H1 (cell line): ENCODE measurements around the gene EPHB1. TPM values are rescaled to one million over a fixed set of nuclear protein-coding genes. Genes with fewer than 3 reads are reported as not detected.
A peak's percentile ranks its signal among the peaks of the same experiment; 100 is the strongest.

Source experiments
- CTCF ChIA-PET: fragments of 300-600 bp; sonication (Branson Sonifier 250); formaldehyde crosslinking; loops from one replicate; lab custom pipeline; 2021; ENCODE audit not compliant: partially characterized antibody; lab: Charles Lee
- POLR2A ChIA-PET: fragments of 300-600 bp; sonication (Branson Sonifier 250); formaldehyde crosslinking; loops from one replicate; lab custom pipeline; 2021; ENCODE audit warnings: inconsistent platforms; ENCODE audit not compliant: partially characterized antibody; lab: Charles Lee
- DNase-seq, 2 experiments: peaks; one replicate each; pipeline versions ENCODE4 v3.0.0 to v3.0.0-alpha.2; 2010 to 2022; ENCODE audit warnings: low spot score in 2 of 2, low read depth in 1 of 2, mixed read lengths in 1 of 2
- FAIRE-seq: peaks from 2 replicates; lab custom pipeline; 2011; peaks lifted over from hg19 to GRCh38; lab: Jason Lieb, UNC
- H2AFZ ChIP-seq: 2 replicates; pipeline ENCODE4 v1.8.1; 2012; ENCODE audit warnings: low read length, inconsistent platforms
- H2AK5ac ChIP-seq: 2 replicates; pipeline ENCODE4 v1.6.1; 2013; ENCODE audit warnings: low read depth, low read length
- H2BK120ac ChIP-seq: replicated peaks from 2 replicates; pipeline ENCODE3; 2013; ENCODE audit warnings: low read depth, low read length, inconsistent platforms
- H2BK12ac ChIP-seq: 2 replicates; pipeline ENCODE4 v1.6.1; 2013; ENCODE audit warnings: low read depth, low read length
- H2BK15ac ChIP-seq: 2 replicates; pipeline ENCODE4 v1.6.1; 2013; ENCODE audit warnings: low read length
- H2BK20ac ChIP-seq: 2 replicates; pipeline ENCODE4 v1.6.1; 2013; ENCODE audit warnings: low read length
- H2BK5ac ChIP-seq: 2 replicates; pipeline ENCODE4 v1.6.1; 2013; ENCODE audit warnings: low read depth, low read length
- H3K14ac ChIP-seq: 2 replicates; pipeline ENCODE4 v1.6.1; 2013; ENCODE audit warnings: inconsistent platforms; ENCODE audit not compliant: insufficient read length
- H3K18ac ChIP-seq: 2 replicates; pipeline ENCODE4 v1.6.1; 2013; ENCODE audit warnings: low read length; ENCODE audit errors: extremely low read depth
- H3K23ac ChIP-seq: 2 replicates; pipeline ENCODE4 v1.6.1; 2013; ENCODE audit warnings: inconsistent platforms; ENCODE audit not compliant: insufficient read length
- H3K23me2 ChIP-seq: 2 replicates; pipeline ENCODE4 v1.6.1; 2013; ENCODE audit warnings: low read depth, low read length
- H3K27ac ChIP-seq: 2 replicates; pipeline ENCODE4 v1.6.1; 2011; ENCODE audit warnings: low read depth, low read length, inconsistent platforms
- H3K27me3 ChIP-seq, 4 experiments: replicated peaks in 1 of 4; 1 replicate in 1 of 4; 2 replicates in 3 of 4; pipeline versions ENCODE4 v1.6.1 to v1.8.1; 2011 to 2013; ENCODE audit warnings: low read length in 3 of 4, mild to moderate bottlenecking in 3 of 4, inconsistent platforms in 2 of 4, mixed read lengths in 2 of 4, moderate library complexity in 1 of 4; ENCODE audit not compliant: control insufficient read depth in 3 of 4, insufficient read depth in 3 of 4; ENCODE audit errors: extremely low read depth in 1 of 4
- H3K36me3 ChIP-seq, 4 experiments: 2 replicates each; pipeline versions ENCODE4 v1.6.1 to v1.8.1; 2011 to 2013; ENCODE audit warnings: mild to moderate bottlenecking in 4 of 4, low read length in 3 of 4, moderate library complexity in 2 of 4, control low read depth in 1 of 4, inconsistent platforms in 1 of 4; ENCODE audit not compliant: insufficient read depth in 4 of 4, control insufficient read depth in 2 of 4
- H3K4ac ChIP-seq: replicated peaks from 2 replicates; pipeline ENCODE3; 2013; ENCODE audit warnings: low read length, low read depth, mixed read lengths, inconsistent platforms; ENCODE audit not compliant: insufficient read length
- H3K4me1 ChIP-seq, 4 experiments: replicated peaks in 1 of 4; 1 replicate in 1 of 4; 2 replicates in 3 of 4; pipeline versions ENCODE4 v1.6.1 to v1.8.1; 2011 to 2013; ENCODE audit warnings: low read length in 3 of 4, inconsistent platforms in 2 of 4, mixed read lengths in 1 of 4; ENCODE audit not compliant: insufficient read depth in 4 of 4, control insufficient read depth in 3 of 4
- H3K4me2 ChIP-seq, 2 experiments: 2 replicates each; pipeline versions ENCODE4 v1.6.1 to v1.8.1; 2011 to 2013; ENCODE audit warnings: low read depth in 2 of 2, low read length in 2 of 2, control low read depth in 1 of 2, inconsistent platforms in 1 of 2, mild to moderate bottlenecking in 1 of 2; ENCODE audit not compliant: insufficient read depth in 1 of 2
- H3K4me3 ChIP-seq, 4 experiments: fragments of 200-600, 300-600 bp in 1 of 4; sonication (generic), shearing (Covaris generic), sonication (Bioruptor Twin) in 1 of 4; 2 replicates each; pipeline versions ENCODE4 v1.5.1 to v1.8.1; 2011 to 2016; ENCODE audit warnings: low read length in 4 of 4, low read depth in 3 of 4, control low read depth in 2 of 4, inconsistent platforms in 2 of 4, mild to moderate bottlenecking in 2 of 4, mixed read lengths in 1 of 4, moderate library complexity in 1 of 4; ENCODE audit not compliant: insufficient read depth in 2 of 4; ENCODE audit errors: extremely low read depth in 1 of 4
- H3K56ac ChIP-seq: replicated peaks from 2 replicates; pipeline ENCODE3; 2013; ENCODE audit warnings: low read depth, mild to moderate bottlenecking, mixed read lengths, low read length, inconsistent platforms; ENCODE audit not compliant: insufficient read length
- H3K79me1 ChIP-seq: 2 replicates; pipeline ENCODE4 v1.6.1; 2013; ENCODE audit warnings: low read depth, low read length, control low read depth
- H3K79me2 ChIP-seq, 2 experiments: 2 replicates each; pipeline versions ENCODE4 v1.6.1 to v1.8.1; 2012 to 2013; ENCODE audit warnings: low read length in 2 of 2, mild to moderate bottlenecking in 2 of 2, inconsistent platforms in 1 of 2; ENCODE audit not compliant: insufficient read depth in 2 of 2, control insufficient read depth in 1 of 2
- H3K9ac ChIP-seq, 4 experiments: replicated peaks in 1 of 4; 1 replicate in 1 of 4; 2 replicates in 3 of 4; pipeline versions ENCODE4 v1.6.1 to v1.8.1; 2011 to 2013; ENCODE audit warnings: low read depth in 3 of 4, low read length in 3 of 4, control low read depth in 2 of 4, mild to moderate bottlenecking in 2 of 4, moderate library complexity in 2 of 4, inconsistent platforms in 1 of 4; ENCODE audit errors: extremely low read depth in 1 of 4
- H3K9me3 ChIP-seq, 2 experiments: 2 replicates each; pipeline versions ENCODE4 v1.6.1 to v1.8.1; 2012 to 2013; ENCODE audit warnings: mild to moderate bottlenecking in 2 of 2, moderate library complexity in 2 of 2, control low read depth in 1 of 2, inconsistent platforms in 1 of 2, low read depth in 1 of 2, low read length in 1 of 2, mixed read lengths in 1 of 2; ENCODE audit not compliant: insufficient read depth in 2 of 2
- H4K20me1 ChIP-seq, 2 experiments: replicated peaks in 1 of 2; 2 replicates each; pipeline versions ENCODE3 to v1.8.1; 2011 to 2013; ENCODE audit warnings: inconsistent platforms in 2 of 2, low read length in 2 of 2, mild to moderate bottlenecking in 1 of 2; ENCODE audit not compliant: insufficient read depth in 2 of 2, control insufficient read depth in 1 of 2
- H4K5ac ChIP-seq: 2 replicates; pipeline ENCODE4 v1.6.1; 2013; ENCODE audit warnings: low read length, low read depth, mixed read lengths, inconsistent platforms; ENCODE audit not compliant: insufficient read length
- H4K8ac ChIP-seq: 2 replicates; pipeline ENCODE4 v1.8.0; 2013; ENCODE audit warnings: mild to moderate bottlenecking, moderate library complexity, low read length, inconsistent platforms; ENCODE audit not compliant: insufficient read depth; ENCODE audit errors: extremely low read depth
- H4K91ac ChIP-seq: replicated peaks from 2 replicates; pipeline ENCODE3; 2013; ENCODE audit warnings: low read length, mixed read lengths, inconsistent platforms; ENCODE audit not compliant: insufficient read length
- BCL11A ChIP-seq, 2 experiments: IDR thresholded peaks; one replicate each; pipeline ENCODE4 v1.6.1; 2011; ENCODE audit warnings: low read depth in 2 of 2, low read length in 2 of 2, mild to moderate bottlenecking in 2 of 2
- CBX5 ChIP-seq: fragments of 300-800, 300-1000 bp; sonication (generic); IDR thresholded peaks from 2 replicates; pipeline ENCODE4 v1.7.1; 2016; ENCODE audit warnings: antibody characterized with exemption, low read length, low read depth
- CBX8 ChIP-seq: fragments of 300-800, 300-1000 bp; sonication (generic); IDR thresholded peaks from 2 replicates; pipeline ENCODE4 v1.7.1; 2016; ENCODE audit warnings: low read depth, low read length, borderline replicate concordance
- CEBPB ChIP-seq: IDR thresholded peaks from 2 replicates; pipeline ENCODE4 v1.6.1; 2012; ENCODE audit warnings: low read depth, low read length
- CREB1 ChIP-seq: IDR thresholded peaks from 2 replicates; pipeline ENCODE4 v1.6.1; 2012; ENCODE audit warnings: inconsistent platforms
- KDM1A ChIP-seq: fragments of 200-600, 300-600 bp; sonication (generic); IDR thresholded peaks from 2 replicates; pipeline ENCODE4 v1.7.1; 2016; ENCODE audit warnings: mild to moderate bottlenecking, low read length, borderline replicate concordance
- RAD21 ChIP-seq, 2 experiments: IDR thresholded peaks in 1 of 2; conservative IDR thresholded peaks in 1 of 2; 2 replicates each; pipeline ENCODE4 v1.6.1; 2011; ENCODE audit warnings: low read depth in 2 of 2, low read length in 2 of 2, improper control_type of control experiment in 1 of 2, inconsistent platforms in 1 of 2, mild to moderate bottlenecking in 1 of 2, moderate library complexity in 1 of 2
- SIX5 ChIP-seq: IDR thresholded peaks from 2 replicates; pipeline ENCODE4 v1.6.1; 2011; ENCODE audit warnings: mild to moderate bottlenecking, low read depth, low read length
- SP4 ChIP-seq: IDR thresholded peaks from 2 replicates; pipeline ENCODE4 v1.6.1; 2012; ENCODE audit warnings: low read length, inconsistent platforms
- WGBS, 2 experiments: shearing (Covaris generic) in 1 of 2; methylation state at CpG; one replicate each; pipeline versions ENCODE4 v1.1.6 to v1.1.7; 2013 to 2015; ENCODE audit warnings: low lambda C conversion rate in 2 of 2, mixed read lengths in 2 of 2, inconsistent platforms in 1 of 2, low coverage in 1 of 2, missing lambda C conversion rate in 1 of 2; ENCODE audit not compliant: insufficient replicate concordance in 2 of 2, insufficient coverage in 1 of 2, insufficient read length in 1 of 2; ENCODE audit errors: extremely low coverage in 1 of 2, missing lambda C conversion rate in 1 of 2; 5-methylcytosine and 5-hydroxymethylcytosine counted together
- polyA plus RNA-seq, 7 experiments: library from polyadenylated mRNA; depleted of rRNA in 3 of 7; stranded (reverse) in 5 of 7; unstranded in 2 of 7; fragments of >200 nt in 5 of 7; fragments of 200-250 nt in 2 of 7; gene quantifications; 1 replicate in 5 of 7; 2 replicates in 1 of 7; 4 replicates in 1 of 7; pipeline versions ENCODE4 v1.2.1 to v1.2.3, GENCODE V29; 2011 to 2013; ENCODE audit warnings: missing spikeins in 2 of 7, mixed read lengths in 2 of 7
- total RNA-seq: library from RNA; stranded (reverse); fragmentation: NEBNext Ultra II Directional; extraction: Animal tissue kit (Norgen Biotek cat#: 25700); gene quantifications from 2 replicates; pipeline ENCODE4 v1.2.1, GENCODE V29; 2021
- TF ChIP-seq, protein P1 (sequence below), 3 experiments: IDR thresholded peaks; 1 replicate in 2 of 3; 2 replicates in 1 of 3; pipeline versions ENCODE4 v1.5.1 to v1.6.1; 2011; ENCODE audit warnings: low read length in 3 of 3, mild to moderate bottlenecking in 3 of 3, inconsistent platforms in 2 of 3, low read depth in 1 of 3, moderate library complexity in 1 of 3; ENCODE audit not compliant: insufficient read depth in 1 of 3; ENCODE audit errors: control extremely low read depth in 1 of 3

The EPHB1 gene
- total and polyA plus RNA-seq, 2 of the 8 experiments (the other 6 are each of a cell fraction or from before 2014, with no cell fraction given): 3.5 to 5.9 TPM

DNA sequence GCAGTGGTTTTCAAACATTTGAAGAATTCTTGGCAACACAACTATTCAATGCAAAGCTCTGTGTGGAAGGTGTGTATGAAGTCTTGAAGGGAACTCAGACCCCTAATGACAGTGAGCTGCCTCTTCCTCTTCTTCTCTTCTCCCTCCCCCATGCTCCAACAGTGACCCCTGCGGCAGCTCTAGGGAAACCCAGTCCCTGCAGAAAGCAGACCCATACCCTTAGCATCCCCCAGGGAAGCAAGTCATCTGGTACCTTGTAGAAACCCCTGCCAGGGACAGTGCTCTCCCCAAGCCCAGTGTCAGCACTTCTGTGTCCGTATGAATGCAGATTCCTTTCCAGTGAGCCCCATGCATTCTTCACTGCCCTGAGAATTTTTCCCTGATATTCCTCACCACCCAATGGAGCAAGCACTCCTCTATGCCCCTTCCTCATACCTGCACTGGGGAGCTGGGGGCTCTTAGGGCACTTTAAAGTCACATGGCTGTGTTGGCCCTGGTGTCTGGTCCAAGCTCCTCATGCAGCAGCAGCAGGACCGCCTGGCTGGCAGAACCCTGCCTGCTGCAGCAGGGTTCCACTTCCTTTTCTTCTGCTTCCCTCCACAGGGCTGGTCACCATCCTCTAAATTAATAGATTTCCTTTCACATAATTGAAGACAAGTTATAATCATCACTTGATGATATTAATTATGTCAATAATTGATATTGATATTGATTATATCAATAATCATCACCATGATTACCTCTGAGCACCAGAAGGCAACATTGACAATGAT is 442.5 kb downstream of the EPHB1 start:
- 77% methylated on average over 3 of the region's 3 CpGs; no CpG with 5 or more reads in 1 of the 2 experiments for WGBS, 2 experiments
- no peak overlapping the region for H3K4ac ChIP-seq
- no peak overlapping the region for H4K8ac ChIP-seq
- H2BK120ac ChIP-seq: no peak overlapping the region
- no peaks in the 10 kb centered on the region for H3K79me1 ChIP-seq
- H2AFZ ChIP-seq: no peak overlapping the region
- H2AK5ac ChIP-seq: no peak overlapping the region
- H2BK20ac ChIP-seq: no peak overlapping the region
- no peaks in the 10 kb centered on the region for H4K20me1 ChIP-seq
- peaks cover 0 to 7% (median 0%) of the 10 kb centered on the region in 4 experiments; a peak in 3 of 7 replicates for H3K4me1 ChIP-seq
- H2BK12ac ChIP-seq: no peak overlapping the region
- H3K9me3 ChIP-seq: peaks cover 11 to 19% of the 10 kb centered on the region in 2 experiments
- no peak overlapping the region for H3K4me3 ChIP-seq
- no peak overlapping the region for H3K56ac ChIP-seq
- no peak overlapping the region for H3K14ac ChIP-seq
- H3K27ac ChIP-seq: no peak overlapping the region
- DNase-seq (peak in 1 of 2 experiments; percentile 49), FAIRE-seq (peak; percentile 24)
- H3K23ac ChIP-seq: no peak overlapping the region
- H4K5ac ChIP-seq: no peak overlapping the region
- H3K23me2 ChIP-seq: no peaks in the 10 kb centered on the region
- no peak overlapping the region for H2BK5ac ChIP-seq
- no peaks in the 10 kb centered on the region for H3K79me2 ChIP-seq
- H3K4me2 ChIP-seq: no peak overlapping the region
- CTCF ChIA-PET: interaction anchor here (0.7 to 3.7 kb wide), 21 partner anchors 8 to 437 kb away, joined by 3 to 17 read pairs (median 4); no protein-coding TSS in a partner anchor
- H3K18ac ChIP-seq: no peak overlapping the region
- no peak overlapping the region for H3K9ac ChIP-seq
- peaks cover 0 to 5% (median 2%) of the 10 kb centered on the region in 4 experiments; a peak in 2 of 8 replicates for H3K36me3 ChIP-seq
- POLR2A ChIA-PET: no interaction called here
- H4K91ac ChIP-seq: no peak overlapping the region
- H3K27me3 ChIP-seq: no peaks in the 10 kb centered on the region; a peak in 1 of 7 replicates
- no peak overlapping the region for H2BK15ac ChIP-seq
- TF ChIP-seq BCL11A (IDR thresholded peaks at IDR 0.05; ENCODE audit: low read depth in 2 of 2, low read length in 2 of 2) (no peak), KDM1A (no peak), CBX5 (no peak), CBX8 (no peak), CREB1 (no peak), CEBPB (no peak), SIX5 (no peak), RAD21 (IDR thresholded peaks at IDR 0.05 in 1 of 2, conservative IDR thresholded peaks at IDR 0.05 in 1 of 2; ENCODE audit: low read depth in 2 of 2, low read length in 2 of 2) (peak; percentile 69 to 73), SP4 (no peak)
- TF ChIP-seq, protein P1, sequence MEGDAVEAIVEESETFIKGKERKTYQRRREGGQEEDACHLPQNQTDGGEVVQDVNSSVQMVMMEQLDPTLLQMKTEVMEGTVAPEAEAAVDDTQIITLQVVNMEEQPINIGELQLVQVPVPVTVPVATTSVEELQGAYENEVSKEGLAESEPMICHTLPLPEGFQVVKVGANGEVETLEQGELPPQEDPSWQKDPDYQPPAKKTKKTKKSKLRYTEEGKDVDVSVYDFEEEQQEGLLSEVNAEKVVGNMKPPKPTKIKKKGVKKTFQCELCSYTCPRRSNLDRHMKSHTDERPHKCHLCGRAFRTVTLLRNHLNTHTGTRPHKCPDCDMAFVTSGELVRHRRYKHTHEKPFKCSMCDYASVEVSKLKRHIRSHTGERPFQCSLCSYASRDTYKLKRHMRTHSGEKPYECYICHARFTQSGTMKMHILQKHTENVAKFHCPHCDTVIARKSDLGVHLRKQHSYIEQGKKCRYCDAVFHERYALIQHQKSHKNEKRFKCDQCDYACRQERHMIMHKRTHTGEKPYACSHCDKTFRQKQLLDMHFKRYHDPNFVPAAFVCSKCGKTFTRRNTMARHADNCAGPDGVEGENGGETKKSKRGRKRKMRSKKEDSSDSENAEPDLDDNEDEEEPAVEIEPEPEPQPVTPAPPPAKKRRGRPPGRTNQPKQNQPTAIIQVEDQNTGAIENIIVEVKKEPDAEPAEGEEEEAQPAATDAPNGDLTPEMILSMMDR (IDR thresholded peaks at IDR 0.05; ENCODE audit: control extremely low read depth in 1 of 3, insufficient read depth in 1 of 3, low read depth in 1 of 3, low read length in 3 of 3): peak; percentile 45 to 58 (median 53)
